HG03097 (cell line): ENCODE data around the gene RTKN.
"Not testable (repeated sequence)": the region's sequence is repeated elsewhere in the genome, so short reads cannot be mapped to it uniquely, and the experiment has no call there.

ENCODE experiments used
- ATAC-seq: cut with Tn5 transposase; IDR thresholded peaks from one replicate; pipeline ENCODE4 v1.9.1; 2021; ENCODE audit not compliant: unreplicated experiment, low FRiP score

Gene RTKN

DNA sequence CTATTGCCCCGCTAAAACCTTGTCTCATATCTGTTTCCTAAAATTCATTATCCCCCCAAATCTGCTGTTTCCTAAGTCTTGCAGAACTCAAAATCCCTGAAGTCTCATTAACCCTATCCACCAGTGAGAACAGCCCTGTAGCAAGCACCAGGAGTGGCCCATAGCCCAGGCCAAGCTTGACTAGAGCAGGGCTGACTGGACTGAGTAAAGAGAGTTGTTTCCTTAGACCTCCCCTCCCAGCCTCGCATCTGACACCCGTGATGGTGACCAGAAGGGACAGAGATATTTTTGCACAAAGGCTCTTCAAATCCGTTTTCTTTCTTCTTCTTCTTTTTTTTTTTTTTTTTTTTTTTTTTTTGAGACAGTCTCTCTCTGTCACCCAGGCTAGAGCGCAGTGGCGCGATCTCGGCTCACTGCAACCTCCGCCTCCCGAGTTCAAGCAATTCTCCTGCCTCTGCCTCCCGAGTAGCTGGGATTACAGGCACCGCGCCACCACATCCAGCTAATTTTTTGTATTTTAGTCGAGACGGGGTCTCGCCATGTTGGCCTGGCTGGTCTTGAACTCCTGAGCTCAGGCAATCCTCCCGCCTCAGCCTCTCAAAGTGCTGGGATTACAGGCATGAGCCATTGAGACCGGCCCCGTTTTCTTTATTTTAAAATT lies 21.2 kb downstream of the RTKN start:
- ATAC-seq, result not testable (repeated sequence)

DNA sequence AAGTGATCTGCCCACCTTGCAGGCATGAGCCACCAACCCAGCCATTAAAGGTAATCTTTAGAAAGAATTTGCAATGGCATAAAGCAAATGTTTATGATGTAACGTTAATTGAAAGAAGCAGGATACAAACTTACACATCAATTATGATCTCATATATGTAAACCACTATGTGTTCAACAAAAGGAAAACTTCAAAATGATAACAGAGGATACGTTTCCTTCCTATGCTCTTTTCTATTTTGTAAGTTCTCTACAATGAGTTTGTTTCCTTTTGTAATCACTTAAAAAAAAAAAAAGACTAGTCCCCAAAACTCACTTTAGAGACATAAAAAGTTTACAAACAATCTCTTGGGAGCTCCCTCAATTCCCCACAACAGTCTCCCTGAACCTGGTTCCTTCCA lies 21.7 kb downstream of the RTKN start:
- ATAC-seq, result no peak

DNA sequence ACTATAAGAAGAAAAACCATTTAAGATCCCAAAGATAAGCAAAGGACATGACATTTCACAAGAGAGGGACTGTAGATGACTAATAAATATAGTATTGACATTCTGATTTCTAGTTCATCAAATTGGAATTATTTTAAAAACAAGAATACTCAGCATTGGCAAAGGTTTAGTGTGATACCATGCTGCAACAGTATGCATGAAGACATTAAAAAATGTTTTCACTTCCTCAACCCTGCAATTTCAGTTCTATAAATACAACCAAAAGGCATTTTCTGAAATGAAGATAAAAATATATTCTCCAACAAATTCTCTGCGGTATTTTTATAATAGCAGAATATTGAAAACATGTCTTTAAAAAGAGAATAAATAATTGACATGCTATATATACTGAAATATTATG lies 22.4 kb downstream of the RTKN start:
- ATAC-seq, result no peak

DNA sequence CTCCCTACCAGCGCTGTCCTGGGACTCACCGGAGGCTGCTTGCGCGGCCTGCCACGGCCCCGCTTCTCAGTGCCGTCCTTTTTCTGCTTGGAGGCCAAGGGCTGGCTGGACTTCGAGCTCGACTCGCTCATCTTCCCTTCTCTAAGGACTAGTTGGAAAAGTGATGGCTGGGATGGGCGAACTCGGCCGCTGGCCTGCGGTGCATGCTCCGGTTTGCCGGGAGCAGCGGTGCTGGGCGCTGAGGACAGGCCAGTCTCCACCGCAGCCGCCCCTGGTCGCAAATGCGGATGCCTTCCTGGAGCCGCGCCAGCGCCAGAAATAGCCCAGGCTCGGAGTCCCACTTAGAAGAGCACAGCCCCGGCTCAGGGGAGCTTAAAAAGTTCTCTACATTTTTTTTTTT lies 23.4 kb downstream of the RTKN start:
- ATAC-seq, result no peak

DNA sequence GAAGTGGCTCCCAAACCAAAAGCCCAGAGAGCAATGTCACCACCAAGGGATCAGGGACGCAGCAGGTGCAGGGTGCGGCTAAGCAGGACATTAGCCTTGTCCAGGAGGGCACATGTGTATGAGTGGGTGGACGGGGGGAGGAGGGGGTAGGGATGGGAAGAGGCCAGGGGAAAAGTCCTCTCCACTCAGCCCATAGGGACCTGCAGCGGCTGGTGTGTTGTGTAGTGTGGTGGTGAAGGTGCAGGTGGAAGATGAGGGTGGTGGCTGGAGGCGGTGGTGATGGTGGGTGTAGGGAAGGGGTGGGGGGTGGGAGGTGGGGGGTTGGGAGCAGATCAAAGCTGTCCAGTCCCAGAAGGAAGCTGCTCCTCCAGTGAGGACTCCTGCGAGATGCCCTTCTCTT lies 24.0 kb downstream of the RTKN start:
- no peak for ATAC-seq

DNA sequence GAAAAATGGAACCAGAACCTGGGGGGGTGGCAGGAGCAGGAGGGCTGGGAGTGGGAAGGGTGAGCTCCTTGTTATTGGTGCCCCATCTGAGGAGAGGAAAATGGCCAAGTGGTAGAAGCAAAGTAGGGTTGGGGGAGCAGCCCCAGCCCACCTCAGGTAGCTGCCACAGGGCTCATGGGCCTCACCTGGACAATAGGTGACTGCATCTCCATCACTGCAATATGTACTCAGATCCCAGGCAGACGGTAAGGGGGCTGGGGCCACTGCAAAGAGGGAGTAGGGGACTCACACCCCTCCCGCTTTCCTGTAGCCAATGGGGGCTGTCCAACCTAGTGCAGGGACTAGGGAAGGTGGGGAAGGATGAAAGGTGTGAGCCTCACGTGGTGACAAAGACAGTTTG lies 24.5 kb downstream of the RTKN start:
- ATAC-seq, result no peak

DNA sequence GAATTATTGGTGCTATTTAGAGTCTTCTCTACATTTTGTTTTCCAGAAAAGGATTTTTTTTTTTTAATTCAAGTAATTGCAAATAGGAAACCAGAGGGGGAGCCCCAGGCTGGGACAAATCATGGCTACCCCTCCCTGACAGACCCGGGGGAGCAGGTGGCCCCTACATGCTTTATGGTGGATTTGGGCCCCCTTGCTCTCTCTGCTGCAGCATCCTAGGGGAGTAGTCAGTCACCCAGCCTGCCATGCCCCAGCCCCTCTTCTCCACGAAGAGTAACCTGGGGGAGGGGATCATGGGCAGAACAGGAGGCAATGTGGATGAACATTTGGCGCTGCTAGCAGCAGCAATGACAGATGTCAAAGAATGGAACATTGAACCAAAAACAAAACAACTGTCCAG lies 25.0 kb downstream of the RTKN start:
- ATAC-seq, result no peak

DNA sequence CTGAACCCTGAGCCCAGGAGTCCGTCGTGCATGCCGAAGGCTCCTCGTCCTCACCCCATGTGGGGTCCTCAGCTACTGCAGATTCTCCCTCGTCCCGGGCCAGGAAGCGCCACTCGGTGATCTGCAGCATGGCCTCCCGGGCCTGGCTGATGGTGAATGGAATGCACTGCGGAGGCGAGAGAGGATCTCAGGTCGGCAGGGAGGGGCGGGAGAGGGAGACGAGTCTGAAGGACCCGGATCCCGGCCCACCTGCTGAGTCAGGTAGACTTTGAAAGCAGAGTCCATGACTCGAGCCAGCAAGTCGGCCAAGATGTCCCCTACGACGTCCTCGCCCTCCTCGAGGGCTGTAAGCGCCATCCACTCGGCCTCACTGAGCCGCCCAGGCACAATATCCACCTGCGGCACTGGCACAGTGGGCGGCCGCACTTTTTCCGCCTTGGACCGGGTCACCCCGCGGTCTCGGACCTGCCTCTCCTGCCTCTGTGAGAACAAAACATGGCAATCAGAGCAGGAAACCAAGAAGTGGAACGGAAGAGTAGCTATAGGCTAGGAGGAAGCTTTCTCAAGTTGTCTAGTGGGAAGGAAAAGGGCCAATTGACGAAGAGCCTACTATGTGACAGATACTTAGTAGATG lies 25.9 kb downstream of the RTKN start:
- ATAC-seq, result no peak

DNA sequence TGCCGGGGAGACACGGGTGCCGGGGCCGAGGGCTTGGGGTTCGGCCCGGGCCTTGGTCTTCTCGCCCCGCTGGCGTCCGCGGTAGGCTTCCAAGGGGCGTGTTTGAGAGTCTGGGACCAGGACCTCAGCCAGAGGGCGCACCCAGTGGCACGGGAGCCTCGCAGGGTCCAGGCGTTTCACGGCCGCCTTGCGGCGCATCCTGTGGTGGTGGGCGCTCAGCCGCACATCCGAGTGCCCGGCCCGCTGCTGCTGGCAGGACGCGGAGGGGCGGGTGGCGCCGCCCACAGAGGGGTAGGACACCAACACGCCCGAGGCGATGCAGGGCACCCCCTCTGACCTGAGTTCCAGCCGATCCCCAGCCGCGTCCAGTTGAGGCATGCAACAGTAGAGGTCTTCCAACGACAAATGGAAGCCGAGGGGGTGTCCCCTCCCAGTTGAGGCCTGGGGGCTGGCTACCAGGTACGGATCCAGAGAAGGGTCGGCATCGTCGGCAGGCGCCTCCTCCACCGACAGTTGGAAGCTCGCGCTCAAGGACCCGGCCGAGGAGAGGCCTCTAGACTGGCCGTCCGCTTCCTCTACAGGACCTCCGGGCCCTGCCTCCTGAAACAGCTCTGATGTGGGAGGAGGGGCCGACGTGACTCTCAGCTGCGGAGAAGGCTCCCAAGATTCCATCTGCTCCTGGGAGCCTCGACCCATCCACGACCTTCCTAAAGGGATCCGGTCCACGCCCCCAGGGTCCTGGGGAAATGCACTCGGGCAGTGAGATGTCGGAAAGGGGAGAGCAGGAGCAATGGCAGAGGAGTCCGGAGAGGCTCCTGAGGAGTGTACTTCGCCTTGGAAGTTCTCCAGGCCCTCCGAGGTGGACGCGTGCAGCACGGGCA lies 26.6 kb downstream of the RTKN start:
- ATAC-seq, result peak; percentile 61

DNA sequence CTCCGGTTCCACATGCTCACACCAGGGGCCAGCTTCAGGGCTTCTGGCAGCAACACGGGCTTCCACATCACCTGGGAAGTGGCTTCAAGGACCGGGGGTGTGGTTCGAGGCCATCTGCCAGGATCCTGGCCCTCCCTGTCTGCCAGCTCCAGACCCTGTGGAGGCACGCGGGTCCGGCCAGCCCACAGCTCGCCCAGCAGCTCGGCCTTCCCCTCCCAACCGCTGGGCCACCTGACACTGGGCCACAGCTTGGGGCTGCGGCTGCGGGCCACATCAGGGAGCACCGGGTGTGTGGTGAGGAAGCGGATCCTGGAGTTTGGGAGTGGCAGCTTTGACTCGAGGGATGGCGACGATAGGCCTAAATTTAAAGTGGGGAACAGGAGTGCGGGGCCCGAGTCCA lies 27.3 kb downstream of the RTKN start:
- no peak for ATAC-seq

DNA sequence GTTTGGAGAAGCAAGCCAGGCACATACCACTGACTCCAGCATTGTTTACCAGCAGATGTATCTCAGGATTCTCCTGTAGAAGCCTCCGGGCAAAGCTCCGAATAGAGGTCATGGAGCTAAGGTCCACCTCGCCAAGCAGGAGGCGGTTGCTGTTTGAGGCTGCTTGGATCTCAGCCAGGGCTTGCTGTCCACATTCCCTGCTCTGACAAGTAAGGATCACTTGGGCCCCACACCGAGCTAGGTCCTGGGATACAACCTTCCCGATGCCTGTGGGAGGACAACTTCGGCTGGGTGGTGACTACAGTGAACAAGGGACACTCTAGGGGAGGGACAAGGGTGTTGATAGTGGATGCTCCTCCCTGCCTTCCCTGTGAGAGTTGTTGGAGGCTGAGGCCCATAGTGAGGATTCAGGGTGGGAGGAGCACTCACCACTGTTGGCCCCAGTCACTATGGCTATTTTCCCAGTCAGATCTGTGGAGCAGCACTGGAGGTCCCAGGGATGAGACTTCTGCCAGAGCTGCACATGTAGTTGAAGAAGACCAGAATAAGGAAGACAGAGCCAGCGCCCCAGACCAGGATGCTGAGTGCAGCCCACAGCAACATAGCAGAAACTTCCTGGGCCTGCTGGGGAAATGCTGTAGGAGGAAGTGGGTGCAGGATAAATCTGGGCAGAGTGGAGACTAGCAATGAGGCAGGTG lies 28.6 kb downstream of the RTKN start:
- no peak for ATAC-seq

DNA sequence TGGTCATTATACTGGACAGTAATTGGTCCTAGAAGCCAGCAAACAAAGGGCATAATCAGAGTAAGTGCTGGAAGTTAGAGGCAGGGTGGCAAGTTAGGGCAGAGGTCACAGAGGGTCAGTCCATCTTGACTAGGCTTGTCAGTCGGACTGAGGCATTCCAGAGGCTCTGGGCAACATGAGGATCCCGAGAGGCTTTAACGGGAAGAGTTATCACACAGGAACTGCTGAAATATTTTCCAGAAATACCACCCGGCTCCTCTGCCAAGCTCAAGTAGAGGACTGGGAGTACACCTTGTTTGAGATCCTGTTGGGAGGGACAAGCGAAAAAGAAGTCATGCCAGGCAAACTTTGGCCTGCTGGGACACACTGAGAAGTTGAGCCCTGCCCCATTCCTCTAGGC lies 34.1 kb downstream of the RTKN start:
- no peak for ATAC-seq

DNA sequence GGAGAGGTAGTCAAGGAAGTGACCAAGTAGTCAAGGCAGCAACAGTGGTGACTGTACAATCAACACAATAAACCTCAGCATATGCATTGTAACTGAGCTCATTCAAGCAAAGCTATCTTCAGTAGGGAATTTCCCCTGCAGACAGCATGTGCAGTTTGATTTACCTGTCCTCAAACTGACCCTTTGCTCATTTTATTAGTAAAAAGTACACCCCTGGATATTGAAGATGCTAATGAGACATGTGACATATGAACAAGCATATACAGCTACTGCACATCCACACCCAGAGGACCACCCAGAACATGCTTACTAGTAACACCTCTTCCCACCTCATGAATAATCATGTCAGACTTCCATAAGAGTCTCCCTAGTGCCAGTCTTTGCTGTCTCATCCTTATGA lies 35.7 kb downstream of the RTKN start:
- ATAC-seq, result no peak

DNA sequence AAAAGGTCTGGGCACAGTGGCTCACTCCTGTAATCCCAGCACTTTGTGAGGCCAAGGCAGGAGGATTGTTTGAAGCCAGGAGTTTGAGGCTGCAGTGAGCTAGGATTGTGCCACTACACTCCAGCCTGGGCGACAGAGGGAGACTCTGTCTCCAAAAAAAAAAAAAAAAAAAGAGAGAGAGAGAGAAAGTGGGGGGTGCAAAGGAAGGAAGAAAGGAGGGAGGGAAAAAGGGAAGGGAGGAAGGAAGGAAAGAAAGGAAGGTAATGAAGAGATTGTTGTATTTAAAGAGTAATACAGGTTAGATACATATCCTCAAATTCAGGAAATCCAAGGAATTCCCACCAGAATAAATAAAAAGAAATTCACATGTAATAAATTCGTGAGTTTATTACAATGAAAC lies 39.8 kb downstream of the RTKN start:
- no peak for ATAC-seq

DNA sequence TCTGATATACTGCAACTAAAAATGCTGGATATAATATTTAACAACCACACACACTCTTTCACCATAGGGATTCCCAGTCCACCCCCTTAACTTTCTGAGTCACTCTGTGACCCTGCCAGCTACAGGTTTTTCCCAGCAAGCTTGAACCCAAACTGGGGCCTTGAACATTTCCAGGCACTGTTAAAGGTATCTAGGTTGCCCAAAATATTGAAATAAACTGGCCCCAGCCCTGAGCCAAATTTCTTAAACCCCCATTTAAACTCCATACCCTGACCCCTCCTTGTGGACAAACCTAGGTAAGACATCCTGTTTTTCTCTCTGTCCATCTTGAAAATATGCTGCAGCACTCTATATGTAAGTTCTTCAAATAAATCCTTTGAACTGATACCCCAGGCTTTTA lies 42.0 kb downstream of the RTKN start:
- ATAC-seq, result no peak

DNA sequence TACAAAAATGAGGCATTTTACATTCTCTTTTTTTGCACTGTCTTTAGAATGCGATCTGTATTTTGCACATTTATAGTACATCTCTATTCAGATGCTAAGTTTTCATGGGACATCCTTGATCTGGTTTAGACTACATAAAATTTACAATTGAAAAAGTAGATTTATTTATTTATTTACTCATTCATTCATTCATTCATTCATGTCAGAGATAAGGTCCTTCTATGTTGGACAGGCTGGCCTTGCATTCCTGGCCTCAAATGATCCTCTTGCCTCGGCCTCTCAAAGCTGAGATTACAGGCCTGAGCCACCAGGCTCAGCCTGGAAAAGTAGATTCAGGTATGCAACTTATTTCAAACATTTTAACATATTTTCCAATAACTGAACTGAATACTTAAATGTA lies 45.6 kb downstream of the RTKN start:
- ATAC-seq, result no peak

DNA sequence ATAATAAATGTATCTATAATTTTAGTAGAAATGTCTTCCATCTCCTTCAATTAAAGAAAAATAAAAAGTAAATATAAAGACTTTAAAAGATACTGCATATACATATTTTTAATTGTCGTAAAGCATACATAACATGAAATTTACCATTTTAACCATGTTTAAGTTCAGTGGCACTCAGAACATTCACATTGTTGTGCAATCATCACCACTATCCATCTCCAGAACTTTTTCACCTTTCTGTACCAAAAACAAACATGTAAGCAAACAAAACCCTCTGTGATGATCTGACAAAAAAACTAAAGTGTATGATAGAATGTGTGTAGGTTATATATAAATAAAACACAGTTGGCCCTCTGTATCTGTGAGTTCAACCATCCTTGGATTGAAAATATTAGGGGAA lies 48.2 kb downstream of the RTKN start:
- ATAC-seq, result no peak

DNA sequence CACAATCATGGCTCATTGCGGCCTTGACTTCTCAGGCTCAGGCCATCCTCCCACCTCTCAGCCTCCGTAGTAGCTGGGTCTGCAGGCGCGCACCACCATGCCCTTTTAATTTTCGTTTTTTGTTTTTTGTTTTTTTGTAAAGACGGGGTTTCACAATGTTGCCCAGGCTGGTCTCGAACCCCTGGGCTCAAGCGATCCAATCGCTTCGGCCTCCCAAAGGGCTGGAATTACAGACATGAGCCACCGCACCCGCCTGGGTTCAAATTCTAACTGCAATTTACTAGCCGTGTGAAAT lies 49.3 kb downstream of the RTKN start:
- no peak for ATAC-seq

DNA sequence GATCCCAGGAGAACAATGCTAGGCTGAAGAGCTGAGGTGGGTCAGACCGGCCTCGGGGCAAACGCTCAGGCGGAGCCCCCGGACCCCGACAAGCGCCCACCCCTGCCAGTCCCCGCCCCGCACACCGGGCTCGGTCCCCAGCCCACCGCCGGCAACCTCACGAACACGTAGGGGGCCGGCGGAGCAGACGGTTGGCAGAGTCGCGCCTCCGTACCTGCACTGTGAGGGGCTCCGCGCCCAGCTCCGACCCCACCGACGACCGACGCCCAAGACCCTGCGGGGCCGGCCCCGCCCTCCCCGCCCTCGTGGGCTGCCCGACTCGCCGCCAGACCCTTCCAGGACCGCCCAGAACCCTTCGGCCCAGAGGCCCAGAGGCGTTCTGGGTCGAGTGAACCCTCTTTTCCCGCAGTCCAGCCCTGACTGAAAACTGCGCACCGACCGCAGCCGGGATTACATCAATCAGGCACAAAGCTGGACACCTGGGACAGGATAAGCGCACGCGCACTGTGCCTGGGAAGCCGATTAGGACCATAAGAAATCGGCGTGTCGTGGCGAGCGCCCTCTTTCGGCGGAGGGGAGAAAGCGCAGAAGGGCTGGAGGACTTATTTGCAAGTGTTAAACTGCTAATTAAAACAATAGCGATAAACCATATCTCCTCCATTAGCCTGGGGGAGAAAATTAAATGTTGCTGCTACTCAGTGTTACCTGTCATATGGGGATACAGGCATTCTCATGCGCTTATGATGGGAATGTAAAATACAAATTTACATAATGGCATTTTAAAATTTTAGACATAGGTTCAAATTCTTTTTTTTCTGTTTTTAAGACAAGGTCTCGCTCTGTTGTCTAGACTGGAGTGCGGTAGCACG lies 49.9 kb downstream of the RTKN start:
- ATAC-seq, result peak; percentile 55

DNA sequence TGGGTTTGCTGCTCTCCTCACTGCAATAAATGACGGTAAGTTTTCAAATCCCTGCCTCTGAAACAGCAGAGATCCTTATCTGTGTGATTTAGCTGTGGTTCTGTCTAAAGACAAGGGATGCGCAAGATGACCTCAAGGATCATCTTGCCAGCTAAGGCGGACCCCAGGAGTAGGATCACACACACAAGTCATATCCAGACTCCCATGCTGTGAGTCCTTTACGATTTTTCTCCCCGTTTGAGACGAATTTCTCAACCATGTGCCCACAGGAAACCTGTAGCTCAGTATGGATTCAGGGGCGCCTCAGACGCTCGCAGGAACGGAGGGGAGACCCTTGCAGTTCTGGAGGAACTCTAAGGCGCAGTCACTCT lies 50.5 kb downstream of the RTKN start:
- peak; percentile 11 for ATAC-seq

DNA sequence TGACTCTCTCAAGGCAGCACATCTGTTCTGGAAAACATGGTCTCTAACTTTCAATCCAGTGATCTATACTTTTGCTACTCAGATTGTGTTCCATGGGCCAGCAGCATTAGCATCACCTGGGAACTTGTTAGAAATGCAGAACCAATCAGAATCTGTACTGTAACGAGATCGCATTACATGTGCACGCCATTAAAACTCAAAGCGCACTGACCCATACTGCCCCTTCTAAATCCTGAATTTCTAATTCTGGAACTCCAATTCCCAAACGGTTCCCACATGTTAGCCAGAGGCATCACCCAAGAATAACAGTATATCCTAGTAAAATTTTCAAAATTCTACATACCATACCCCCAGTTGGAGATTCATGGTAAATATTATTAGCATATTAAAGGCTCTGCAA lies 51.1 kb downstream of the RTKN start:
- no peak for ATAC-seq
